Epidermal melanocyte (primary cell): ENCODE measurements around the gene KCNH5.

Source experiments
- DNase-seq: peaks from one replicate; pipeline ENCODE4 v3.0.0; 2011; ENCODE audit warnings: low spot score; ENCODE audit not compliant: insufficient read length

KCNH5 gene

DNA sequence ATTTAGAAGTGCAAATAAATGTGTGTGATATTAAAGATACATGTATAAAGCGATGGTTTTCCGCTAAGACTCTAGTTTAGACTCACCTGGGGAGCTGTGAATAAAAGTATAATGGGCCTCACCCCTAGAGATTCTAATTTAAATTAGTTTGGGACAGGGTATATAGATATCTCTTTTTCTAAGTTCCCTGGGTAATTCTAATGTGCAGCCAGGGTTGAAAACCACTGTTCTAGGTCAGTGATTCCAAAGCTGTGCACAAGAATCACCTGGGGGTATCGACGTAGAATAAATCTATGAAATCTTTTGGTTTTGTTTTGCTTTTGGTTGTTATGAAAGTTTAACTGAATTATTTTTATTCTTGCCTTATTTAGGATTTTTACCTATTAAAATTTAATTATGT is 302.1 kb downstream of the KCNH5 start:
- DNase-seq, result no peak

DNA sequence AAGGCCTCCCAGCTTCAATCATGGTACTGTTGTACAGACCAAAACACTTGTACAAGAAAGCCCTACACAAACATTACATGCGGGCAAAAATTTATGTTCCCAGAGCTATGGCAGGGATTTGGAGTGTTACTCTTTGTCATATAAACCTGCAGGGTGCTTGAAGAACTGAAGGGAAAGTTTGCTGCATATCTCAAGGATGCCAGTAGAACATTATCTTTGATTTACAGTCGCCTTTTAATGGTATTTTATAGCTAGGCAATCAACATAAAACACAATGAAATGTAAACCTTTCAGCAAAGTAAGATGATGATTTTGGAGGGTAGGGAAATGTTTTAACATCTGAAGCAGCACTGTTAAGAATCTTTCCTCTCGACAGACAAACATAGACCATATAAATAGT is 305.6 kb downstream of the KCNH5 start:
- DNase-seq, result no peak

- no peak for DNase-seq
Measured at GRCh38 chr14:62736048-62737043, 308.9 kb downstream of the KCNH5 start.

- no peak for DNase-seq
Measured at GRCh38 chr14:62734831-62735230, 310.4 kb downstream of the KCNH5 start.

- no peak for DNase-seq
Measured at GRCh38 chr14:62722406-62722805, 322.9 kb downstream of the KCNH5 start.

DNA sequence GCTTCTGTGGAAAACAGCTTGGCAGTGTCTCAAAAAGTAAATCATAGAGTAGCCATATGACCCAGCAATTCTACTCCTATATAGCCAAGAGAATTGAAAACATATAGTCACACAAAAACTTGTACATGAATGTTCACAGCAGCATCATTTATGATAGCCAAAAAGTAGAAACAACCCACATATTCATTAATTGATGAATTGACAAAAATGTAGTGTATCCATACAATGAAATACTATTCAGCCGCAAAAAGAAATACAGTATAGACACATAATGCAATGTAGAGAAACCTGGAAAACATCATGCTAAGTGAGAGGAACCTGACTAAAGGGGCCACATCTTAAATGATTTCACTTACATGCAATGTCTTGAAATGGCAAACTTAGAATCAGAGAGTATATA is 326.6 kb downstream of the KCNH5 start:
- DNase-seq, result no peak

- DNase-seq, result no peak
Measured at GRCh38 chr14:62711351-62712023, 333.8 kb downstream of the KCNH5 start.

DNA sequence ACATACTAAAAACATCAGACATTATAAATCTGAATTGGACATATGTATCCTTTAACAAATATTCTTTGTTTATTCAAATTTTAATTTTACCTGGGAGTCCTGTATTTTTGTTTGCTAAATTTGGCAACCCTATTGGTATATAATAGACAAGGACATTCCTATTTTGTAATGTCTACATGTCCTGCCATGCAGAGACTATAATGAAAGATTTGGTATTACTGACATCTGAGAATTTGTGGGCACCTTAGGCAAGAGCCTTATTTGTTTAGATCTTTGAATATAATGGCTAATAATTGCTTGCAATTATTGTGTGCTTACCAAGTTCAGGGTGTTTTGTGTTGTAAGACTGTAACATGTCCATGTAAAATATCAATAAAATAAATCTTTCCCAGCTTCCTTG is 334.4 kb downstream of the KCNH5 start:
- DNase-seq, result no peak

GRCh38 chr14:62709773-62710172 is 335.5 kb downstream of the KCNH5 start:
- DNase-seq, result no peak

GRCh38 chr14:62706217-62706616 is 339.0 kb downstream of the KCNH5 start:
- DNase-seq, result no peak

DNA sequence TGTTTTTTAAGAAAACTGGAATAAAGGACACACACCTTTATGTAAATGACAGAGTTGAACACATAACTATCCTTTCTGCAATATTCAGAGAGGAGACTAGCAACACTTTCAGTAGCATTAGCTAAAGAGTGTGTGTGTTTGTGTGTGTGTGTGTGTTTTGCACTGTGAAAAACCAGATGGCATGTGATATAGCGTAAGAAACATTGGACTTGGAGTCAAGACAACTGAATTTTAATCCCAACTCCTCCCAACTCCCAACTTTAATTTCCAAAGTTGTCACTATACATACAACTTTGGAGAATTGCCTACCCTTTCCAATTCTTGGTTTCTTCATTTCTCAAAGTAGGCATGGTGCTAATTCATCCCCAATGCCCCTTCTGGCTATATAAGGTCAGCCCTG is 347.8 kb downstream of the KCNH5 start:
- no peak for DNase-seq

GRCh38 chr14:62696929-62697328 is 348.3 kb downstream of the KCNH5 start:
- DNase-seq, result no peak

- DNase-seq, result no peak
Measured at GRCh38 chr14:62696331-62696924, 348.8 kb downstream of the KCNH5 start.

GRCh38 chr14:62694075-62694474 is 351.2 kb downstream of the KCNH5 start:
- no peak for DNase-seq

DNA sequence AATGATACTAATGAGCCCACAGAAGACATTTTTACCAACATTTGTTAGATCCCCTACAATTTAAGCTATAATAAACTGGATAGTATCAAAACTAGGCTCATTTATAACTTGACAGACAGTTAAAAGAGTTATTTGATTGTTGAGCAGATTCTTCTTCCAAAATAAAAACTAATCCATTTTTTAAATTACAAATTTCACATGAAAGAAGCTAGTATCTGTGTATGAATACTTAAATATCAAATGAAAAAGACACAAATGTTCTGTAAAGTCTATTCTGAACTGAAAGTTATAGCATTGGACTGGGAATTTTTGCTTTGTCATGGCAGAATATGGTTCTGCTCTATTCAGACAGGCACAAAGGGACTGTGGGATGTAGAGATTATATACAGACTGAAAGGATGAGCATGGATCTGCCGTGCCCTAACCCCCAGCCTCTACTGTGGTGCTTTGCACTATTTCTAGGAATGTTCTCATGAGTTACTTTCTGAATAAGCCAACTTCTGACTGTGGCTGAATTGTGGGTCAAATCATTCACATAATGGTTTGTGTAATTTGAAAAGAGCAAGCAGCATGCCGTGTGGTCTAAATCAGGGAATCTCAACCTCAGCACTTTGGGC is 352.7 kb downstream of the KCNH5 start:
- DNase-seq, result no peak

GRCh38 chr14:62691647-62692489 is 353.4 kb downstream of the KCNH5 start:
- no peak for DNase-seq

DNA sequence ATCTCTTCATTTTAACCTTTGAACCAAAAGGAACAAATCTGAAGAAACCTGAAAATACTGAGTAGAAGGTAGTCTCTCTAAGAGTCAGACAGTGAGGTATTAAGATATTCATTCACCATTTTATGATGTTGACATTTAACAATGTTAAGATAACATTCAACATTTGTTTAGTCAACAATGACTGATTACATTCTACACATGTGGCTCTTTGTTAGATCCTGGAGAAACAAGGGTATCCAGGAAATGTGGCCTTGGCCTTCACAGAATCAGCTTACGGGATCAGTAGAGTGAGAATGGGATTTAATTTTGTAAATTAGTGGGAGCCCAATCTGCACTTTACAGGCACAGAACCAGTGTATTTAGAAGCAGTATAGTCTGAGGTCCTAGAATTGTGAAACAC is 355.5 kb downstream of the KCNH5 start:
- no peak for DNase-seq

DNA sequence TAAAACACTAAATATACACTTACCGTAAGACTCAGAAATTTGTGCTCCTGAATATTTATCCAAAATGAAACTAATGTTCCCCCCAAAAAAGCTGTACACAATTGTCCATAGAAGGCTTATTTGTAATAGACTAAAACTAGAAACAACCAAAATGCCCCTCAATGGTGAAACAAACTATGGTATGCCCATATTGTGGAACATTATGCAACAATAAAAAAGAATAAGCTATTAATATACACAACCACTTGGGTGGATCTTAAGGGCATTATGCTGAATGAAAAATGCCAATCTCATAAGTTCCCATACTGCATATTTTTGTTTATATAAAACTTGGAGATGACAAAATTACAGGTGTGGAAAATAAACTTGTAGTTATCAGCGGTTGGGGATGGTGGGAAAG is 357.4 kb downstream of the KCNH5 start:
- DNase-seq, result no peak

GRCh38 chr14:62684376-62684775 is 360.9 kb downstream of the KCNH5 start:
- DNase-seq, result no peak

GRCh38 chr14:62682208-62682607 is 363.1 kb downstream of the KCNH5 start:
- DNase-seq, result no peak
